Activated CD8-positive, alpha-beta T cell treated with anti-CD3 and anti-CD28 coated beads for 36 hours (primary cell): Measurements from ENCODE around the gene CDCA5. TPM values are rescaled to one million over a fixed set of nuclear protein-coding genes. Genes with fewer than 3 reads are reported as not detected.

Experiments used
- ATAC-seq: fragments of 200-7000 bp; cut with Tn5 transposase; one replicate; pipeline ENCODE4 v1.10.0; 2021; ENCODE audit warnings: mild to moderate bottlenecking, moderate library complexity
- CTCF ChIA-PET: fragments of 350-600 bp; sonication (Branson Sonifier 250); formaldehyde crosslinking; loops from one replicate; lab custom pipeline; 2021; ENCODE audit warnings: antibody characterized with exemption; lab: Charles Lee
- POLR2A ChIA-PET: fragments of 350-600 bp; sonication (Branson Sonifier 250); formaldehyde crosslinking; loops from one replicate; lab custom pipeline; 2021; ENCODE audit warnings: antibody characterized with exemption; lab: Charles Lee
- DNase-seq: peaks from one replicate; pipeline ENCODE4 v3.0.0-alpha.2; 2020
- H3K27ac Mint-ChIP-seq: one replicate; pipeline ENCODE4 v1.8.0; 2021; ENCODE audit warnings: mild to moderate bottlenecking, mixed read lengths
- H3K27me3 Mint-ChIP-seq: one replicate; pipeline ENCODE4 v1.8.0; 2021; ENCODE audit warnings: mixed read lengths
- H3K36me3 Mint-ChIP-seq: one replicate; pipeline ENCODE4 v1.8.0; 2021; ENCODE audit warnings: low read depth, mixed read lengths
- H3K4me1 Mint-ChIP-seq: one replicate; pipeline ENCODE4 v1.8.0; 2021; ENCODE audit warnings: low read depth, mixed read lengths
- H3K4me3 Mint-ChIP-seq: one replicate; pipeline ENCODE4 v1.8.0; 2021; ENCODE audit warnings: mild to moderate bottlenecking, moderate library complexity, mixed read lengths
- H3K9me3 Mint-ChIP-seq: one replicate; pipeline ENCODE4 v1.8.0; 2021; ENCODE audit warnings: mixed read lengths
- CTCF ChIP-seq: fragments of 200-600 bp; IDR thresholded peaks from one replicate; pipeline ENCODE4 v1.8.0; 2022; ENCODE audit warnings: antibody characterized with exemption, mild to moderate bottlenecking
- intact Hi-C: fragments of 100-400 bp; cut with micrococcal nuclease; formaldehyde crosslinking; loops from one replicate; pipeline ENCODE4 v1.10.0; 2022
- total RNA-seq, 2 experiments: library from RNA; stranded (reverse); gene quantifications; one replicate each; pipeline ENCODE4 v1.2.3, GENCODE V29; 2021

The CDCA5 gene
- total RNA-seq, 2 experiments from 2014 or later: 112 TPM

GRCh38 chr11:65127473-65128181, 43.8 kb upstream of the CDCA5 start:
- no peaks in the 10 kb centered on the region for H3K27me3 Mint-ChIP-seq
- ChIA-PET CTCF (interaction anchor here (0.7 to 2.1 kb wide), 4 partner anchors 10 to 52 kb away, joined by 3 to 5 read pairs (median 3); partner anchors contain the start of gene ZNHIT2), POLR2A (interaction anchor here (0.8 to 1.7 kb wide), 5 partner anchors 7 to 26 kb away, joined by 3 to 7 read pairs (median 4); partner anchors contain the start of gene ZNHIT2)
- no peaks in the 10 kb centered on the region for H3K9me3 Mint-ChIP-seq
- no peak for ATAC-seq
- peaks cover 25% of the 10 kb centered on the region for H3K36me3 Mint-ChIP-seq
- peaks cover 20% of the 10 kb centered on the region for H3K4me1 Mint-ChIP-seq
- H3K4me3 Mint-ChIP-seq: no peak overlapping the region
- H3K27ac Mint-ChIP-seq: no peak overlapping the region
- TF ChIP-seq CTCF: no peak
- DNase-seq: no peak
- intact Hi-C loops: no loop called here

GRCh38 chr11:65126624-65127274, 42.9 kb upstream of the CDCA5 start:
- intact Hi-C loops: no loop called here
- Mint-ChIP-seq H3K9me3 (no peaks in the 10 kb centered on the region), H3K4me3 (no peak overlapping the region), H3K4me1 (peaks cover 17% of the 10 kb centered on the region), H3K27ac (peak overlapping the region; percentile 32), H3K27me3 (no peaks in the 10 kb centered on the region), H3K36me3 (peaks cover 31% of the 10 kb centered on the region)
- no peak for ATAC-seq
- POLR2A ChIA-PET: interaction anchor here (1.0 to 1.7 kb wide), 5 partner anchors 8 to 30 kb away, joined by 3 to 5 read pairs (median 4); partner anchors contain the start of gene ZNHIT2
- CTCF ChIA-PET: interaction anchor here (0.7 to 1.0 kb wide), 2 partner anchors 9 to 51 kb away, joined by 3 read pairs; partner anchors contain the start of gene ZNHIT2
- TF ChIP-seq CTCF: no peak
- no peak for DNase-seq

- Mint-ChIP-seq H3K4me1 (peaks cover 25% of the 10 kb centered on the region), H3K27ac (peak overlapping the region; percentile 15), H3K27me3 (no peaks in the 10 kb centered on the region), H3K9me3 (no peaks in the 10 kb centered on the region), H3K36me3 (peaks cover 39% of the 10 kb centered on the region), H3K4me3 (no peak overlapping the region)
- ChIA-PET POLR2A (interaction anchor here (0.6 to 1.7 kb wide), 3 partner anchors 9 to 11 kb away, joined by 3 to 16 read pairs (median 5); partner anchors contain the start of gene SYVN1), CTCF (interaction anchor here (1.7 kb wide), 1 partner anchor 15 kb away, joined by 5 read pairs; no protein-coding TSS in a partner anchor)
- no peak for TF ChIP-seq CTCF
- no peak for DNase-seq
- no peak for ATAC-seq
- intact Hi-C loops: no loop called here
Measured at GRCh38 chr11:65125197-65126056, 41.6 kb upstream of the CDCA5 start.

GRCh38 chr11:65124480-65125196, 40.8 kb upstream of the CDCA5 start:
- POLR2A ChIA-PET: interaction anchor here (1.0 to 1.7 kb wide), 2 partner anchors 10 to 298 kb away, joined by 3 to 16 read pairs; partner anchors contain the start of genes NEAT1 and SYVN1

More at GRCh38 chr11:65124480-65125196, 40.8 kb upstream of the CDCA5 start:
- CTCF ChIA-PET: interaction anchor here (1.3 to 1.7 kb wide), 2 partner anchors 11 to 14 kb away, joined by 5 to 6 read pairs; no protein-coding TSS in a partner anchor
- ATAC-seq: no peak
- intact Hi-C loops: no loop called here
- peaks cover 33% of the 10 kb centered on the region for H3K4me1 Mint-ChIP-seq
- no peak for TF ChIP-seq CTCF
- H3K27ac Mint-ChIP-seq: peak overlapping the region; percentile 72
- H3K27me3 Mint-ChIP-seq: no peaks in the 10 kb centered on the region
- H3K9me3 Mint-ChIP-seq: no peaks in the 10 kb centered on the region
- H3K4me3 Mint-ChIP-seq: peak overlapping the region; percentile 57
- no peak for DNase-seq
- peaks cover 47% of the 10 kb centered on the region for H3K36me3 Mint-ChIP-seq
